HCT116 (cell line): ENCODE measurements around the gene HPCA. TPM values are rescaled to one million over a fixed set of nuclear protein-coding genes. Genes with fewer than 3 reads are reported as not detected.

Experiments used
- ATAC-seq: fragments of 200-7000 bp; cut with Tn5 transposase; 2 replicates; pipeline ENCODE4 v1.9.1; 2020; ENCODE audit warnings: mild to moderate bottlenecking, moderate library complexity
- BruUV-seq: library from RNA; stranded (reverse); fragments of 400-500 nt; replicated peaks from 2 replicates; lab custom pipeline; 2021; lab: Mats Ljungman, UMichigan
- CTCF ChIA-PET: fragments of 300-600 bp; sonication (Branson Sonifier 250); formaldehyde crosslinking; loops from one replicate; lab custom pipeline; 2021; ENCODE audit warnings: antibody characterized with exemption; lab: Charles Lee
- POLR2A ChIA-PET: fragments of 300-600, 350-600 bp; sonication (Branson Sonifier 250); formaldehyde crosslinking; loops from one replicate; lab custom pipeline; 2021; ENCODE audit warnings: antibody characterized with exemption; lab: Charles Lee
- RAD21 ChIA-PET, 2 experiments: fragments of 300-600 bp; sonication (Branson Sonifier 250); formaldehyde crosslinking; loops; one replicate each; lab custom pipeline; 2023; ENCODE audit warnings: low total read pairs in 2 of 2; ENCODE audit not compliant: uncharacterized antibody in 2 of 2, unreplicated experiment in 2 of 2, low non-redundant PET in 1 of 2; lab: Charles Lee
- DNase-seq: peaks from one replicate; pipeline ENCODE4 v3.0.0-alpha.2; 2010; ENCODE audit warnings: low read depth, low spot score
- H2AFZ ChIP-seq: fragments of 200-600 bp; shearing (Covaris generic), sonication (generic); 2 replicates; pipeline ENCODE4 v1.6.1; 2017; ENCODE audit warnings: low read depth, mixed run types, mixed read lengths, antibody characterized with exemption, low read length; ENCODE audit not compliant: poor library complexity, severe bottlenecking
- H3K27ac ChIP-seq: 2 replicates; pipeline ENCODE4 v1.5.1; 2012; ENCODE audit warnings: low read depth, low read length
- H3K27me3 ChIP-seq: fragments of 200-600 bp; sonication (generic); 2 replicates; pipeline ENCODE4 v1.6.1; 2016; ENCODE audit warnings: mixed run types, low read length, mixed read lengths; ENCODE audit not compliant: insufficient read depth
- H3K36me3 ChIP-seq, 2 experiments: fragments of 200-500 bp in 1 of 2; fragments of 200-600 bp in 1 of 2; sonication (Bioruptor generic) in 1 of 2; sonication (generic) in 1 of 2; 2 replicates each; pipeline versions ENCODE4 v1.5.1 to v1.6.1; 2014 to 2016; ENCODE audit warnings: low read length in 2 of 2, inconsistent platforms in 1 of 2, mixed read lengths in 1 of 2, mixed run types in 1 of 2; ENCODE audit not compliant: insufficient read depth in 2 of 2, control insufficient read depth in 1 of 2
- H3K4me1 ChIP-seq, 2 experiments: fragments of 200-600 bp in 1 of 2; sonication (generic) in 1 of 2; 2 replicates each; pipeline versions ENCODE4 v1.5.1 to v1.6.1; 2012 to 2017; ENCODE audit warnings: low read length in 2 of 2, inconsistent platforms in 1 of 2, mild to moderate bottlenecking in 1 of 2, mixed read lengths in 1 of 2, mixed run types in 1 of 2, moderate library complexity in 1 of 2; ENCODE audit not compliant: insufficient read depth in 2 of 2, control insufficient read depth in 1 of 2
- H3K4me2 ChIP-seq: fragments of 200-600 bp; sonication (generic); 2 replicates; pipeline ENCODE4 v1.6.1; 2017; ENCODE audit warnings: mixed run types, low read length, mixed read lengths
- H3K4me3 ChIP-seq, 2 experiments: fragments of 200-600 bp in 1 of 2; sonication (generic) in 1 of 2; replicated peaks in 1 of 2; 2 replicates each; pipeline ENCODE4 v1.5.1; 2011 to 2016; ENCODE audit warnings: low read length in 2 of 2, control low read depth in 1 of 2, low read depth in 1 of 2, mild to moderate bottlenecking in 1 of 2, mixed read lengths in 1 of 2, mixed run types in 1 of 2
- H3K79me2 ChIP-seq: fragments of 200-600 bp; sonication (generic); 2 replicates; pipeline ENCODE4 v1.6.1; 2017; ENCODE audit warnings: mild to moderate bottlenecking, mixed run types, low read length, moderate library complexity, mixed read lengths; ENCODE audit not compliant: insufficient read depth
- H3K9ac ChIP-seq: fragments of 200-600 bp; sonication (generic); 2 replicates; pipeline ENCODE4 v1.6.1; 2016; ENCODE audit warnings: low read length, mixed read lengths
- H3K9me2 ChIP-seq: fragments of 200-600 bp; sonication (generic), shearing (Covaris generic); 2 replicates; pipeline ENCODE4 v1.6.1; 2017; ENCODE audit warnings: mixed run types, mild to moderate bottlenecking, moderate library complexity; ENCODE audit not compliant: insufficient read depth
- H3K9me3 ChIP-seq, 2 experiments: fragments of 200-500 bp in 1 of 2; fragments of 200-600 bp in 1 of 2; sonication (Bioruptor generic) in 1 of 2; sonication (generic) in 1 of 2; 2 replicates each; pipeline ENCODE4 v1.6.1; 2014 to 2017; ENCODE audit warnings: low read length in 2 of 2, mixed read lengths in 2 of 2, inconsistent platforms in 1 of 2, low read depth in 1 of 2, mild to moderate bottlenecking in 1 of 2, mixed run types in 1 of 2, moderate library complexity in 1 of 2; ENCODE audit not compliant: control insufficient read depth in 1 of 2, insufficient read depth in 1 of 2
- H4K20me1 ChIP-seq: fragments of 200-600 bp; sonication (generic), shearing (Covaris generic); 2 replicates; pipeline ENCODE4 v1.6.1; 2017; ENCODE audit warnings: mixed run types, mild to moderate bottlenecking, moderate library complexity; ENCODE audit not compliant: insufficient read depth
- EGR1 ChIP-seq: IDR thresholded peaks from 2 replicates; pipeline ENCODE4 v1.6.1; 2012; ENCODE audit warnings: low read depth
- FOSL1 ChIP-seq: IDR thresholded peaks from 2 replicates; pipeline ENCODE4 v1.6.1; 2012; ENCODE audit warnings: low read depth
- JUND ChIP-seq: IDR thresholded peaks from 2 replicates; pipeline ENCODE4 v1.6.1; 2012
- SIN3A ChIP-seq: IDR thresholded peaks from 2 replicates; pipeline ENCODE4 v1.6.1; 2012; ENCODE audit warnings: low read depth
- ZFX ChIP-seq: fragments of 450-650 bp; IDR thresholded peaks from 2 replicates; pipeline ENCODE4 v1.6.1; 2017
- intact Hi-C: fragments of 100-400 bp; cut with micrococcal nuclease; formaldehyde crosslinking; loops from 2 replicates; pipeline ENCODE4 v1.10.0; 2022
- total RNA-seq: library from RNA; stranded (reverse); gene quantifications from one replicate; pipeline ENCODE4 v1.2.1, GENCODE V29; 2021; ENCODE audit not compliant: unreplicated experiment

Gene HPCA
- total RNA-seq, 1 experiment from 2014 or later = 0.15 TPM

DNA sequence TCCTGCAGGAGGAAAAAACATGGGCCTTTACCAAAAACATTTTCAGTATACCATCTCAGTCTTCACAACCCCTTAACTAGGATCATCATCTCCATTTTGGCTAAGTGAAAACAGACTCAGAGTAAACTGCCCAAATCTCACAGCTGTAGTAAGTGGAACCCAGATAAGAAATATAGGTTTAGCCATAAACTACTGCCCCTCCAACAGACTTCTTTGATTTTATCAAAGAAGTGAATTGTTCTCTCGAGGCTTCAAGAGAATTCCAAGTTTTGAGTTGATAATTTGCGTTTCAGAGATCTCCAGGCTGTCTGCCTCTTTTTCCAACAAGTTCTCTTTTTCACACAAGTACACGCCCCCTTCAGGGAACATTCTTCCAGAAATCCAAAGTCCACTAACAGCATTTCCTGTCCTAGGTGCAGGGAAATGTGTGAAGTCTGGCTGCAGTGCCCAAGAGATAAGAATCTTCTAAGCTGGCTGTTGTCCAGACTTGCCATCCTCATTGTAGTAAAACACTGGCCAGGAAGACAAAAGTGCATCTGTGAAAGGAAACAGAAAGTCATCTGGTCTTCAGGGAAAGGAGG, 47.5 kb downstream of the HPCA start:
- ATAC-seq (peak; percentile 46), DNase-seq (no peak)
- CTCF ChIA-PET = interaction anchor here (0.7 to 5.7 kb wide), 9 partner anchors 11 to 155 kb away, joined by 3 to 41 read pairs (median 5); partner anchors contain the start of gene RNF19B
- Histone ChIP-seq H3K4me3 (no peak overlapping the region), H3K27me3 (no peaks in the 10 kb centered on the region), H3K9me3 (no peaks in the 10 kb centered on the region), H3K36me3 (peaks cover 0 to 9% of the 10 kb centered on the region in 2 experiments; a peak in 2 of 4 replicates), H2AFZ (no peak overlapping the region), H3K9ac (no peak overlapping the region), H3K27ac (peak overlapping the region; percentile 16), H3K4me1 (peaks cover 12 to 19% of the 10 kb centered on the region in 2 experiments; a peak in 3 of 4 replicates), H3K4me2 (peak overlapping the region; percentile 38), H4K20me1 (no peaks in the 10 kb centered on the region), H3K79me2 (no peaks in the 10 kb centered on the region), H3K9me2 (no peaks in the 10 kb centered on the region)
- intact Hi-C loops = loop anchor here (1.0 kb wide), 3 partner anchors 73 to 152 kb away; no protein-coding TSS in a partner anchor
- TF ChIP-seq JUND (peak; percentile 23; the same call in 1 of the 2 replicates), FOSL1 (0 out of 2 replicates have a peak, but pooled peaks have one; percentile 12), EGR1 (0 out of 2 replicates have a peak, but pooled peaks have one; percentile 6), ZFX (no peak)
- POLR2A ChIA-PET = no interaction called here
- RAD21 ChIA-PET = interaction anchor here (0.7 to 2.6 kb wide), 6 partner anchors 58 to 153 kb away, joined by 3 to 10 read pairs (median 5); no protein-coding TSS in a partner anchor
- BruUV-seq = no TSS peak

DNA sequence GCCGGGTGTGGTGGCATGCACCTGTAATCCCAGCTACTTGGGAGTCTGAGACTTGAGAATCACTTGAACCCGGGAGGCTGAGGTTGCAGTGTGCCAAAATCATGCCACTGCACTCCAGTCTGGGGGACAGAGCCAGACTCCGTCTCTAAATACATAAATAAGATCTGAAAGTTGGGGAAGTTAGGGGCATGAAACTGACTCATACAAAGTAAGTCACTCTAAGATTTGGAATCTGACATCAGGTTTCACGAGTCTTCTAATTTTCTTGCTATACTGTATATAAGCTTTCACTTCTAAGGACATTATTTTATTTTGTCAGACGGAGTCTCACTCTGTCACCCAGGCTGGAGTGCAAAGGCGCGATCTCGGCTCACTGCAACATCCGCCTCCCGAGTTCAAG, 48.2 kb downstream of the HPCA start:
- intact Hi-C loops = no loop called here
- H3K9me2 ChIP-seq = no peaks in the 10 kb centered on the region
- RAD21 ChIA-PET = interaction anchor here (0.6 to 1.8 kb wide), 2 partner anchors 8 to 73 kb away, joined by 3 to 10 read pairs; no protein-coding TSS in a partner anchor
- peak overlapping the region; percentile 16 for H3K27ac ChIP-seq
- peaks cover 0 to 9% of the 10 kb centered on the region in 2 experiments; a peak in 2 of 4 replicates for H3K36me3 ChIP-seq
- H2AFZ ChIP-seq = no peak overlapping the region
- H3K4me3 ChIP-seq = no peak overlapping the region
- ATAC-seq = no peak
- H4K20me1 ChIP-seq = no peaks in the 10 kb centered on the region
- no peak overlapping the region for H3K4me2 ChIP-seq
- no peaks in the 10 kb centered on the region for H3K27me3 ChIP-seq
- TF ChIP-seq EGR1 (0 out of 2 replicates have a peak, but pooled peaks have one; percentile 2), SIN3A (no peak)
- peaks cover 12 to 19% of the 10 kb centered on the region in 2 experiments; a peak in 3 of 4 replicates for H3K4me1 ChIP-seq
- DNase-seq = no peak
- CTCF ChIA-PET = interaction anchor here (1.5 to 5.7 kb wide), 4 partner anchors 72 to 152 kb away, joined by 3 to 41 read pairs (median 24); no protein-coding TSS in a partner anchor
- no peaks in the 10 kb centered on the region for H3K79me2 ChIP-seq
- POLR2A ChIA-PET = no interaction called here
- H3K9ac ChIP-seq = no peak overlapping the region
- H3K9me3 ChIP-seq = no peaks in the 10 kb centered on the region
- BruUV-seq = no TSS peak
